HG03045 (cell line): Measurements from ENCODE around the gene GALNT9.

Experiments used
- ATAC-seq: cut with Tn5 transposase; IDR thresholded peaks from one replicate; pipeline ENCODE4 v1.9.1; 2021; ENCODE audit warnings: mild to moderate bottlenecking, moderate library complexity; ENCODE audit not compliant: unreplicated experiment

GALNT9 gene

DNA sequence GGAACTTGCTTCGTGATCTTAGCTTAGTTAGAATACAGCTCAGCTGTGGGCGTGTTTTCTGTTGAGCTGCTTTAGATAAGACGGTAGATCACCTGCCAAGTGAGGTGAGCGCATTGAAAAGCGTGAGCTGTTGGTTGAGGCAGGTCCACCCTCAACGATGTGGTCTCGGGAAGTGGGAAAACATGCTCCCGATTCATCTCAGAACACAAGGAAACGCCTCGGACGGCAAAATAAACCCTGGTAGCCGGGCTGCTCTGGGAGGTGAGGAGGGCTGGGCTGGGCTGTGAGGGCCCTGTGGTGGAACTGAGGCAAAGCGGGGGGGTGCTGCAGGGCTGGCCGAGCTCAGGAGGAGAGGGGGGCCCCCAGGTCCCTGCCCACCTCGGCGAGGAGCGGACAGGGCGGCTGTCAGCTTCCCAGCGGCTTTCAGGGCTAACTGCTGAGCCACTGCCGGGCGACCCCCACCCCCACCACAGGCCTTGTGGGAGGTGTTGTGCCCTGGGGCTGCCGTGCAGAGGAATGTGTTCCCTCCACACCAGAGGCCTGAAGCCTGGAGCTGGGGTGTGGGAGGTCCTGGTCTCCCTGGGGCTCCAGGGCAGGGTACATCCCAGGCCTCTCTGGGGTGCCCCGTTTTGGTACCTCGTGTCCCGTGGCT lies 154.4 kb downstream of the GALNT9 start:
- no peak for ATAC-seq

DNA sequence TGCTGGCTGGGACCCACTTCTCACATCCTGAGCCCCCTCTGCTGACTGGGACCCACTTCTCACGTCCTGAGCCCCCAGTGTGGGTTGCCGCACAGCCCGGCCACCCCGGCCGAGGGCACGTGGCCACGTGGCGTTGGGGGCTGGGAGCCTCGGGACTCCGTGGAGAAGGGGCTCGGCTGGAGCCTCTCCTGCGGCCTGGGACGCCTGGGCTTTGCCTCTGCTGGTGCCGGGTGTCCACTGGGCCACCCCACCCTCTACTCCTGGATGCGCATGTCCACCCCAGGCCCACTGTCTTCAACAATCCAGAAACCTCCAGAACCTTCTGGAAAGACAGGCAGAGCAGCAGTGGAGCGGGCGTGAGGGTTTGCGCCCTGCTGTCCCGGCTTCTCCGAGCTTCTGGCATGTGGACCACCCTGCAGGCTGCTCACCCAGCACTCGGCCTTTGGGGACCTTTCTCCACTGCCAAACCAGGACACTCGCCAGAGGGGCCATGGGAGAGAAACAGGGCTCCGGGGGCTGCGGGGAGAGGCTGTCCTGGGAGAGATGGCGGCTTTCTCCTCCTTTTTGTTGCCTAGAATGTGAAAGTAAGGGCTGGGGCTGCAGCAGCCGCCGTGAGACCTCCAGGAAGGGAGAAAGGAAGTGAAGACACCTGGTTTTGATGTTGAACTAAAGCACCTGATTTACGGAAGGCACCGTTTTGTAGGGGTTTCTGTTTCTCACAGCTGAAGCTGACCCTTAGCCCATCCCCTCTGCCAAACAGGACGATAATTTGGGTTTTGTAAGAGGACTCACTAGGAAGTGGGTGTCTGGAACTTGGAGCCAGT lies 155.2 kb downstream of the GALNT9 start:
- no peak for ATAC-seq

DNA sequence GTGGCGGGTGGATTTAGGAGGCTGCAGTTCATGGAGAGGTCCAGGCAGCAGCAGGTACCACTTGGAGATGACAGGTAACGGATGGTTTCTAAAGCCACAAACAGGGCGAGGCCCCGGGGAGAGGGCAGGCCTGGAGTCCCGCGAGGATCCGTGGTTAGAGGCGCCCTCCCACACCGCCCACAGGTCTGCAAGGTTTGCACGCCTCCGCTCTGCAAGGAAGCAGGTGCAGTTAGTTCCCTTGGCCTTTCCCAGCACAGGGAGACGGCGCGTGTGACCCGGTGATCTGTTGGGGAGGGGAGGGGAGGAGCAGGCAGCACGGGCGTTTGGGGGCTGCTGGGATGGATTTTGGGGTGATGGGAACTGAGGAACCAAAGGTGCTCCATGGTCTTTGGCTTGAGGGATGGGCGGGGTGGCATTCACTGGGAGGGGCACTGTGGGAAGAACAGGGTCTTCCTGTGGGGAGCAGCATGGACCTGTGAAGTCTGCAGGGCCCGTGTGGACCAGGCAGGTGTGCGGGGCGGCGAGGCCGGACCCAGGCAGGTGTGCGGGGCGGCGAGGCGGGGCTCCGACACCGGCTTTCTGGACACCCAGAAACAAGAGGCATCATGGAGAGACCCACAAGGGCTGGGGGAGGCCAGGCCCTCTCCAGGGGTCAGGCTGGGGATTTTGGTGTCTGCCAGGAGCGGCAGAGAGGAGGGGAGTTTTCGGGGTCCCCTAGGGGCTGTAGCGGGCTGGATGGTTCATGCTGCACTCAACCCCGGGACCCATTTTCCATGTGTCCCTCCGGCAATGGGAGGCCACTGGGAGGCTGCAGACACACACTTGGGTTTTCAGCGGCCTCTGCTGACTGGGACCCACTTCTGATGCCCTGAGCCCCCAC lies 156.0 kb downstream of the GALNT9 start:
- no peak for ATAC-seq

DNA sequence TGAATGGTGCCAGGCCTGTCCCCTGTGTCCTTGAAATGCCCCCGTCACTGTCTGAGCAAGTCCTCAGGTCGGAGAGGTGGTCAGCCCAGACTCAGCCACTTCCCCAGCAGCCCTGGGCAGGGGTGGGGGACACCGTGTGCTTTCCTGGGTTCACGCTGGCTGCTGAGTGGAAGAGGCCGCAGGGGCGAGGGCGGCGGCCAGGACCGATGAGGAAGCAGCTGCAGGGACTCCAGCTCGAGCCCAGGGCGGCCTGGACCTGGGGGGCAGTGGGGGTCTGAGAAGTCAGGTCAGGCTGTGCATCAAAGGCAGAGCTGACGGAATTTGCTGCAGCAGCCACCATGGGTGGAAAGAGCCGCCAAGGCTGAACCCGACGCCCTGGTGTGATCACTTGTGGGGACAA lies 156.8 kb downstream of the GALNT9 start:
- no peak for ATAC-seq

DNA sequence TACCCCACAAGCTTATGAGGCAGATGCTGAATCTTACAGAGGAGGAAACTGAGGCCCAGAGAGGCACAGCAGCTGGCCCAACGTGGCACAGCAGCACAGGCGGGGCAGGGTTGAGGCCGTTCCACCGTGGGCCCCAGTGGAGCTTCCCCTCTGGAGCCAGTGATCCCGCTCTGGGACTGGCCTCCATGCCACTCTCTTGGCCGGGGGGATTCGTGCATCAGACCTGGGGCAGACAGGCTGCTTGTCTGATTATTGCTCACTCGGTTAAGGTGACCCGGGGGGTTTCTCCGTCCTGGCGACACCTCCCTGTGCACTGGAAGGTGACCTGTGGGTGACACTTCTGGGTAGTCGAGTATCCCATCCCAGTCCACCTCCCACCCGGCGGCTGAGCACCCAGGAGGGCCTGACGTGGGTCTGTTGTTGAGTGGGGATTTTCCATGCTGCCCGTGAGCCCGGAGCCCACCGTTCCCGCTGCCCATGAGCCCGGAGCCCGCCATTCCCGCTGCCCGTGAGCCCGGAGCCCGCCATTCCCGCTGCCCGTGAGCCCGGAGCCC lies 157.3 kb downstream of the GALNT9 start:
- no peak for ATAC-seq

DNA sequence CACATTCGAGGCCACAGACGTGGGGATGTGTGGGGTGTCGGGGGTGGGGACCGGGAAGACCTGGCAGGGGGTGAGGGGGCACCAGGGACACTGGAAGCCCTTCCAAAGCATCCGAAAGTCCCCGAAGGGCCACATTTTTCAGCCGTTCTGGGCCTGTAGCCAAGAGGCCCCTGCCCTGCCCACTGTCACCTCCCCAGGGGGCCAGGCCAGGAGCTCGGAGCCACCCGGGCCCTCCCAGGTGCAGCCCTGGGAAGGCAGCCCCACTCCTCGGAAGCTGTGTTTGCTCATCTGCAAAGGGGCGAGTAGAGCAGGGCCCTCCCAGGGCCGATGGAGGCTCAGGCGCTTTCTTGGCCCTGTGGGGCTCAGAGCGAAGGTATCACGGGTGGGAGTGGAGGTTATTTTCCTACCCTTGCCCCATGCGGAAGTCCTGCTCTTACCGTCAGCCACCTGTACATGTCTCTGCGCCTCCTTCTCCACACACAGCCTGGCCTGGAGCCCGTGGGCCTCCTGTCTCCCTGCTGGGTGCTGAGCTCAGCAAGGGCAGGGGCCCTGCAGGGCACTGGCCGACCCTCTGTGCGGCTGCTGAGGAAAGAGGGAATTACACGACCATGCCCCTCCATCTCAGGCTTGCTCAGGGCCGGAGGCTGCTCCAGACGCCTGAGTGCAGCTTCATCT lies 158.0 kb downstream of the GALNT9 start:
- ATAC-seq, result no peak

DNA sequence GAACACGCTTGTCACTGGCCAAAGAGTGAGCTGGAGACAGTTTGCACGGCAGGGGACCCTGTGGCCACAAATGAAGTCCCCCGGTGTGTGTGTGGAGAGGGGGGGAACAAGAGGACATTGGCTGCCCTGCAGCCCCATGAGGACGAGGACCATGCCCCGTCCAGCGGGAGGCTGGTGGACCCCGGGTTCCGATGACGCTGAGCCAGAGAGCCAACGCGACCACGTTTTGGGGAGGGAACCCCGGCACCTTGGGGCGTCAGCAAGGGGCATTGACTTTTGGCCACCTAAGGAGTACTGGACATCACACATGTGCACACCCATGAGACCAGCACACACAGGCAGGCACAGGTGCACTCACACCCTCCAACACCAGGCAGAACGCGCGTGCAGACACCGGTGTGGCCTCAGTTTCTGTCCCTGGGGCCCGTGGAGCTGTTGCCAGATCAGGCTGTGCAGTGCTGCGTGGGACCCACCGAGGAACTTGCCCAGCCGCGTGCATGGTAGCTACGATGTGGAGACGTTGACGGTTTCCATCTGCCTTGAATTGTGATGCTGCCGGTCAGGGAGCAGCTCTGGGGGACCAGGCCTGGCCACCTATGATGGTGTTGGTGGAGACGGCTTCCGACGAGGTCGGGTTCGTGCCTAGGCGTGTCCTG lies 158.6 kb downstream of the GALNT9 start:
- ATAC-seq, result no peak

DNA sequence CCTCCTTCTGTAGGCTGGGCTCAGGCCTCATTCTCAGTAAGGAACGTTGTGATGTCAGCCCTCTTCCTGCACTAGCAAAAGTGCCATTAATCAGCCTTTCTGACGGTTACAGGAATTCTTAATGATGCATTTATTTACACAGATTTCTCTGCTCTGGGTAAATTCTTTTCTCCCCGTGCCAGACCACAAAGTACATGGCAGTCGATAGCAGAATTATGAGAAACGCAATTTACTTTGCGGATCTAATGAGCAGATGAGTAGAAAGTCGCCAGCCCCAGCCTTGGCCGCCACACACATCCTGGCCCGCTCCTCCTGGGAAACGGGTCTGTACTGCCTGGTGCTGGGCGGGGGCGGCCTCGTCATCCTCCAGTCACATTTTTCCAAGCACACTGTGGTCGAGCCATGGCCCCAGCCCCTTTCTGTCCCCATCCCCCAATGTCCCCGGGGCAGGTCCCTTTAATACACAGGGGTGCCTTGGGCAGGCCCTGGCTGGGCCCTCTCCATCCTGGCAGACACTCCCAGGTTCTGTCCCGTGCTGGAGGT lies 159.2 kb downstream of the GALNT9 start:
- no peak for ATAC-seq

DNA sequence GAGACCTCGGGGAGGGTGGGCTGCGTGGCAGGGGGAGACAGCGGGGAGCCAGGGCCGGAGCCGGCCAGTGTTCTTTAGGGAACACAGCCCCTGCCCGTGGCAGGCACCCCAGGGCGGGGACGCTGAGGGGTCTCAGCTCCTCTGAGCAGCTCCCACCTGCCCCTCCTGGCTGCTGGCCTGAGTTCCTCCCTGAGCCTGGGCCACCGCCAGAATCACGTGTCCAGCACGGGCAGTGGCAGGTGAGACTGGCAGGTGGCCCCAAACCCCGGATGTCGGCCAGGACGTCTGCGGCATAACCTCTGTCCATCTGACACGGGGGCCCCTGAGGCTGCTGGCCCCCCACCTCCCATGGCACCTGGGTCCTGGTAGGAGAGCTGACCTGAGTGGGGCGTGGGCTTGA lies 160.0 kb downstream of the GALNT9 start:
- no peak for ATAC-seq

DNA sequence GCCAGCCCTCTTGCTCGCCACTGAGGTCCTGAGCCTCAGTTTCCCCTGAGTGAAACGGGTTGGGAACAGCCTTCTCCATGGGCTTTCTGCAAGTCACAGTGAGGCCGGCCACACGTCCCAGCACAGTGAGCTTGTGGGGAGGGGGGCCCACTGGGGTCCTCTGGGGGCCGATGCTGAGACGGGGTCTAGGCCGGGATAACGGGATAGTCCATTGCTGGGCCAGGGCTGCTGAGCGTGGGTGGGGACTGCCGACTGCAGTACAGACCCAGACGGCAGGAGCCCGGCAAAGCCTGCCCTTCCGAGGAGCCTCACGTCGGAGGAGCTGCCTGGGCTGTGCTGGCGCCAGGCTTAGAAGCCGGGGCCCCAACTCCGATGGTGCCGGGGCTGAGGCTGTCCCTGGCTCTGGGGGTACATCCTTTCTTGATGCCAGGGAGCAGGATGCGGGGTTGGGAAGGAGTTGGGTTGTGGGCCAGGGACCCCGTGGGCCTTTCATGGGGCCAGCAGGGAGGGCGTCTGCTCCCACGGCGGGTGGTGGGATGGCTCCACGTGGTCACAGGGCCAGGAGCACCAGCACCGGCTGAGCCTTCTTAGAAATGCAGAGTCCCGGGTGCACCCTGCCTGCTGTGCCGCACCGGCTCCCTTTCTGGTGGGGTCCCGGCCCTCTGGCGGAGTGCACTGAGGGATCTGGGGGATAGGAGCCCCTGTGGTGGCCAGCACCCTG lies 160.9 kb downstream of the GALNT9 start:
- no peak for ATAC-seq

DNA sequence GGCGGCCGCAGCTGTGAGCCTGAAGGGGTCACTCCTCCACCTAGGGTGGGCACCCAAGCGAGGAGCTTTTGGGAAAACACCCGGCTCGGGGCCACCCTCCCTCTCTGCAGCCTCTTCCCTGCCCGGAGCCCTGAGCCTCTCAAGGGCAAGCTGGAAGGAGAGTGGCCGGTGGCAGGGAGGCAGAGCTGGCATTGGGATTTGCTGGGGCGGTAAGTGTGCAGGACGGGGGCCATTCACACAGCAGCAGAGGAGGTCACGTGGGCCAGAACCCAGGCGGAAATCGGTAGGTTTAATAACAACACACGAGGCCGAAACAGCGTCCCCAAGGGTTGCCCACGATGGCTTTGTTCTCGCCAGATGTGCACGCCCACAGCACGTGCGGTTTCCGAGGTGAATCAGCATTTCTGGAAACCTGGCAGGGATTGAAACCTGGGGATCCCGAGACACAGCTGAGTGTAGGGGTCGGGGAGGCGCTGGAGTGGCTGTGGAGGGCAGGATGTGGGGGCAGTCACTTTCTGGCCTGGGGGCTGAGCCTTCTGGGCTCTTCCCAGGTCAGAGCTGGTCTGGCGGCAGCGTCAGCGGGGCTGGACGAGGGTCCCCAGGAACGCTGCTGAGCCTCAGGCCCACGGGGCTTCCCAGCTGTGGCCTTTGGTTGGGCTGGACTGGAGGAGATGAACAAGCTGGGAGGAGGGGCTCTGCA lies 161.6 kb downstream of the GALNT9 start:
- ATAC-seq, result no peak

DNA sequence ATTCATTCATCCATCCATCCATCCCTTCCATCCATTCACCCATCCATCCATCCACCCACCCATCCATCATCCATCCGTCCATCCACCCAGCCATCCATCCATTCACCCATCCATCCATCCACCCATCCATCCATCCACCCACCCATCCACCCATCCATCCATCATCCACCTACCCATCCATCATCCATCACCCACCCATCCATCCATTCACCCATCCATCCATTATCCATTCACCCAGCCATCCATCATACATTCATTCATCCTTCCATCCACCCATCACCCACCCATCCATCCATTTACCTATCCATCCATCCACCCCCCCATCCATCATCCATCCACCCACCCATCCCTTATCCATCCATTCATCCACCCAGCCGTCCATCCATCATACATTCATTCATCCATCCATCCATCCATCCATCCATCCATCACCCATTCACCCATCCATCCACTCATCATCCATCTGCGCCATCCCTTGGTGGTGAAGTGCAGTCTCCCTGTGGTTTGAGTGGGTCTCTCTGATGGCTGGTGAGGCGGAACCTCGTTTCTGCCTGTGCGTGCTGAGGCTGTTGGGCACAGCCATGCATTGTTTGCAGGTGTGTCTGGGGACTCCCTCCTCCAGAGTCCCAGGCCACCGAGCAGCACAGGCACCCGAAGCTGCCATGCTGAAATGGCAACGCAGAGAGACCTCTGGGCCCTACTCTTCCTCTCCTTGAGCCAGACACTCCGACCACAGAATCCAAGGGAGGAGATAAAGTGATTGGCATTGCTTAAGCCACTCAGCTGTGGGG lies 162.4 kb downstream of the GALNT9 start:
- ATAC-seq, result no peak

DNA sequence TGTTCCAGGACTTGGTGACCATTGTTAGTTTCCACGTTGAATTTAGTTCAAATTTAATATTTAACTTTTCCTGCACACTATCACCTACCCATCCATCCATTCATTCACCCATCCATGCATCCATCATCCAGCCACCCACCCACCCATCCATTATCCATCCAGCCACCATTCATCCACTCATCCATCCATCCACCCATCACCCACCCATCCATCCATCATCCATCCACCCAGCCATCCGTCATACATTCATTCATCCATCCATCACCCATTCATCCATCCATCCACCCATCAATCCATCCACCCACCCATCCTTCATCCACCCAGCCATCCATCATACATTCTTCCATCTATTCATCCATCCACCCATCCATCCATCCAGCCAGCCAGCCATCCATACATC lies 163.3 kb downstream of the GALNT9 start:
- ATAC-seq, result no peak

DNA sequence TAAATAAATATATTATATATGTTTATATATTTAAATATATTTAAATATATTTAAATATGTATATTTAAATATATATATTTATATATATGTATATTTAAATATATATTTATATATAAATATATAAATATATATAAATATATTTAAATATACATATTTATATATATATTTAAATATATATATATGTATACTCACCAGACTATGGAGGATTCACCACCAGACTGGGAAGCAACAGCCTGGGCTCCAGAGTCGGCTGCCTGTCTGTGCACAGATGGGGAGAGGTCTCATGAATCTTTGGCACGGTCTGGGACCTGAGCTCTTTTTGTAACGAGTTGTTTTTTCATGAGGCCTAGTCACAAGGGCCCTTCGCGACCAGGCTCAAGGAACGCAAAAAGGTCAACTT lies 163.8 kb downstream of the GALNT9 start:
- ATAC-seq, result no peak

DNA sequence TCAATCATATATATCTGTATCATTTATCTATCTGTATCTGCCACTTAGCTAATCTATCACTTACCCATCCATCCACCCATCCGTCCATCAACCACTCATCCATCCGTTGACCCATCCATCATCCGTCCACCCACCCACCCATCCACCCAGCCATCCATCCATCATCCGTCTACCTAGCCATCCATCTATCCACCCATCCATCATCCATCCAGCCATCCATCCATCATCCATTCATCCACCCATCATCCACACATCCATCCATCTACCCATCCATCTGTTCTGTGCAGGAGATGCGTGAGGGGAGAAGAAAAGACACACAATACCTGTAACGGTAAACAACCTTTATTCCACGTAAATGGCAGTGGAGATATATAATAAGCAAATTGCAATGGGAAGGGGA lies 165.0 kb downstream of the GALNT9 start:
- ATAC-seq, result no peak

DNA sequence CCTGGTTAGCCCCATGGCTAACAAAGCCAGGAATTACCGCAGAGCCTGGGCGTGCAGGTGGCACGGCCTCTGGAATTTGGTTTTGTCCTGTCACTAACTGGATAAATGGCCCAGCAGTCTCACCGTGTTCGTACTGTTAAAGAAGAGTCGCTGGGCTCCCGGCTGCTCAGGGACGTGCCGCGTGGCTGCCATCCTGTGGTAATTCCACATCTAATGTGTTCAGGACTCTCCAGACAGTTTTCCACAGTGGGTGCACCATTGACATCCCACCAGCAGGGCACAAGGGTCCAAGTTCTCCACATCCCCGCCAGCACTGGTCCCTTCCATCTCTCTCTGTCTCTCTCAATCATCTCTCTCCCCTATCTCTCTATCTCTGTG lies 165.5 kb downstream of the GALNT9 start:
- no peak for ATAC-seq

DNA sequence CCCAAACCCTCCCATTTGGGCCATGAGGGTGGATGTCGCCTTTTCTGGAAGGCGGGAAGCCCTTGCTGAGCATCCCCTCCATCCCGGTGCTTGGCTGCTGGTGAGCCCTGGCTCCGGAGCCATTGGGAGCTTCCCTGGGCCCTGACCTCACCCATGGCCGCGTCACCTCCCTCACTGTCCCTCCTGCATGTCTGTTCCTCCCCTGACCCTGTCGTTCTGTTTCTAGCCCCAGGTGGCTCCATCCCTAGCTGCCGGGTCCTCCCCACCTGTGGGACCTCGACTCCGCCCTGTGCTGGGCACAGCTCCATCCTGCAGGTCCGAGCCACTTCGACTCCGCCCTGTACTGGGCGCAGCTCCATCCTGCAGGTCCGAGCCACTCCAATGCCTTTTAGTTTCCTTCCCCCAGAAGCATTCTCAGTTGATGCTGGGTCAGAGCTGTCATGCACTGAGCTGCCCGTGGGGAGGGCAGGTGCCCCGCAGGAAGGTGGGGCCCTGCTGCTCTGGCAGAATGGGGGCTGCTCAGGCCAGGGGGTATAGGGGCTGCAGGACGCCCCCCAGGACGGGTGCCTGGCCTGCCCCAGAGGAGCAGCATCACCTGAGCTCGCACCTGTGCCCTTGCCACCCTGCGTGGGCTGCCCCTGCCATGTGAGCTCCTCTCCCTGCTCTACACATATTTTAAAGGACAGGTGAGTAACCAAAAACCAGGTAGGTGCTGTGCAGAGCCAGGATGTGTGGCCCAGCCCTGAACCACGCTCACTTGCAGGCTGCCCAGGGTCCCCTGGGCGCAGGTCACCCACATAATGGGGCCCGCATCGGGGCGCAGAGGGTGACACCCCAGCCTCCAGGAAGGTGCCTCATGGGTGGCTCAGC lies 166.1 kb downstream of the GALNT9 start:
- no peak for ATAC-seq
